SK-N-SH (cell line): Measurements from ENCODE around the gene MED26. TPM values are rescaled to one million over a fixed set of nuclear protein-coding genes. Genes with fewer than 3 reads are reported as not detected.

Source experiments
- CTCF ChIA-PET: fragments of 300-600, 350-600 bp; formaldehyde crosslinking; extraction: SDS; loops from one replicate; lab custom pipeline; 2021; lab: Yijun Ruan, JAX
- POLR2A ChIA-PET: fragments of 350-600 bp; sonication (Branson Sonifier 250); formaldehyde crosslinking; extraction: SDS; loops from one replicate; lab custom pipeline; 2020; ENCODE audit warnings: antibody characterized with exemption, inconsistent platforms; lab: Yijun Ruan, JAX
- DNase-seq: peaks from one replicate; pipeline ENCODE4 v3.0.0; 2012
- H2AFZ ChIP-seq: fragments of 200-600 bp; sonication (generic); 2 replicates; pipeline ENCODE4 v1.8.1; 2016; ENCODE audit warnings: antibody characterized with exemption, mild to moderate bottlenecking, low read depth
- H3F3A ChIP-seq: fragments of 200-600 bp; sonication (generic); replicated peaks from 2 replicates; pipeline ENCODE3; 2016; ENCODE audit warnings: antibody characterized with exemption, mild to moderate bottlenecking; ENCODE audit not compliant: insufficient read depth
- H3K27ac ChIP-seq, 2 experiments: fragments of 200-500 bp in 1 of 2; fragments of 200-600 bp in 1 of 2; sonication (Bioruptor generic) in 1 of 2; sonication (generic), shearing (Covaris generic) in 1 of 2; 2 replicates each; pipeline versions ENCODE4 v1.5.1 to v1.6.1; 2014 to 2016; ENCODE audit warnings: low read depth in 2 of 2, inconsistent platforms in 1 of 2, low read length in 1 of 2, mild to moderate bottlenecking in 1 of 2, mixed read lengths in 1 of 2
- H3K27me3 ChIP-seq: fragments of 200-600 bp; sonication (generic), shearing (Covaris generic); 2 replicates; pipeline ENCODE4 v1.6.1; 2016; ENCODE audit warnings: mixed run types; ENCODE audit not compliant: insufficient read depth
- H3K36me3 ChIP-seq, 2 experiments: fragments of 200-500 bp in 1 of 2; fragments of 200-600 bp in 1 of 2; sonication (Bioruptor generic) in 1 of 2; sonication (generic) in 1 of 2; replicated peaks in 1 of 2; 2 replicates each; pipeline versions ENCODE3 to v1.5.1; 2014 to 2016; ENCODE audit warnings: low read length in 1 of 2, mild to moderate bottlenecking in 1 of 2; ENCODE audit not compliant: insufficient read depth in 2 of 2, control insufficient read depth in 1 of 2
- H3K4me1 ChIP-seq, 2 experiments: fragments of 200-500 bp in 1 of 2; fragments of 200-600 bp in 1 of 2; sonication (Bioruptor generic) in 1 of 2; sonication (generic), shearing (Covaris generic) in 1 of 2; 2 replicates each; pipeline versions ENCODE4 v1.5.1 to v1.6.1; 2014 to 2016; ENCODE audit warnings: low read depth in 1 of 2, low read length in 1 of 2, mixed run types in 1 of 2; ENCODE audit not compliant: insufficient read depth in 2 of 2, control insufficient read depth in 1 of 2
- H3K4me2 ChIP-seq: fragments of 200-600 bp; sonication (generic), shearing (Covaris generic); 2 replicates; pipeline ENCODE4 v1.6.1; 2017; ENCODE audit warnings: mixed run types
- H3K4me3 ChIP-seq, 2 experiments: fragments of 200-500 bp in 1 of 2; fragments of 200-600 bp in 1 of 2; sonication (Bioruptor generic) in 1 of 2; sonication (generic), shearing (Covaris generic) in 1 of 2; 2 replicates each; pipeline versions ENCODE4 v1.5.1 to v1.8.1; 2014 to 2016; ENCODE audit warnings: low read depth in 2 of 2, inconsistent platforms in 1 of 2, low read length in 1 of 2, mild to moderate bottlenecking in 1 of 2, mixed read lengths in 1 of 2, moderate library complexity in 1 of 2
- H3K79me2 ChIP-seq: fragments of 200-600 bp; sonication (generic); 2 replicates; pipeline ENCODE4 v1.8.1; 2017; ENCODE audit warnings: mild to moderate bottlenecking; ENCODE audit not compliant: insufficient read depth
- H3K9ac ChIP-seq: fragments of 200-600 bp; sonication (generic); 2 replicates; pipeline ENCODE4 v1.6.1; 2017; ENCODE audit warnings: mixed run types
- H3K9me2 ChIP-seq: fragments of 200-600 bp; sonication (generic); 2 replicates; pipeline ENCODE4 v1.6.1; 2017; ENCODE audit warnings: mixed run types
- H3K9me3 ChIP-seq: fragments of 200-600 bp; sonication (generic); 2 replicates; pipeline ENCODE4 v1.6.1; 2017; ENCODE audit warnings: mixed run types, mild to moderate bottlenecking, moderate library complexity
- H4K20me1 ChIP-seq: fragments of 200-600 bp; sonication (generic); 2 replicates; pipeline ENCODE4 v1.6.1; 2017; ENCODE audit warnings: mild to moderate bottlenecking, mixed run types; ENCODE audit not compliant: insufficient read depth
- CTCF ChIP-seq: fragments of 200-600 bp; sonication (generic); IDR thresholded peaks from 2 replicates; pipeline ENCODE4 v1.6.1; 2017; ENCODE audit warnings: antibody characterized with exemption, mild to moderate bottlenecking, moderate library complexity
- EP300 ChIP-seq, 2 experiments: IDR thresholded peaks; 2 replicates each; pipeline versions ENCODE4 v1.4.0 to v1.6.1; 2012; ENCODE audit warnings: borderline replicate concordance in 1 of 2, low read depth in 1 of 2, low read length in 1 of 2
- FOSL2 ChIP-seq: IDR thresholded peaks from 2 replicates; pipeline ENCODE4 v1.4.0; 2012; ENCODE audit warnings: low read depth, mild to moderate bottlenecking, moderate library complexity, borderline replicate concordance
- FOXJ3 ChIP-seq: sonication (generic); formaldehyde crosslinking; IDR thresholded peaks from 2 replicates; pipeline ENCODE4 v1.5.1; 2020; ENCODE audit warnings: mild to moderate bottlenecking, missing genetic modification reagents
- FOXM1 ChIP-seq: IDR thresholded peaks from 2 replicates; pipeline ENCODE4 v1.4.0; 2012; ENCODE audit warnings: low read depth, mild to moderate bottlenecking
- GABPA ChIP-seq: IDR thresholded peaks from 2 replicates; pipeline ENCODE4 v1.4.0; 2012; ENCODE audit warnings: low read depth, mild to moderate bottlenecking
- MEF2A ChIP-seq: IDR thresholded peaks from 2 replicates; pipeline ENCODE4 v1.4.0; 2012; ENCODE audit warnings: low read depth, borderline replicate concordance
- NFIC ChIP-seq: IDR thresholded peaks from 2 replicates; pipeline ENCODE4 v1.4.0; 2012; ENCODE audit warnings: borderline replicate concordance
- PBX3 ChIP-seq: IDR thresholded peaks from 2 replicates; pipeline ENCODE4; 2012
- RCOR1 ChIP-seq: fragments of 150-350 bp; IDR thresholded peaks from 2 replicates; pipeline ENCODE4 v1.6.1; 2017; ENCODE audit warnings: antibody characterized with exemption, low read length
- REST ChIP-seq: IDR thresholded peaks from 2 replicates; pipeline ENCODE4 v1.6.1; 2012; ENCODE audit warnings: mild to moderate bottlenecking, low read depth, low read length, moderate library complexity
- TAF1 ChIP-seq: IDR thresholded peaks from 2 replicates; pipeline ENCODE4 v1.6.1; 2012; ENCODE audit warnings: low read depth, mild to moderate bottlenecking, low read length, moderate library complexity, borderline replicate concordance
- TCF12 ChIP-seq: IDR thresholded peaks from 2 replicates; pipeline ENCODE4 v1.4.0; 2012
- YY1 ChIP-seq: IDR thresholded peaks from 2 replicates; pipeline ENCODE4 v1.4.0; 2012; ENCODE audit warnings: low read depth, mild to moderate bottlenecking
- WGBS: methylation state at CpG from one replicate; pipeline ENCODE4 v1.1.6; 2017; ENCODE audit warnings: low lambda C conversion rate; 5-methylcytosine and 5-hydroxymethylcytosine counted together
- polyA plus RNA-seq, 3 experiments: library from polyadenylated mRNA; depleted of rRNA; stranded (reverse); fragments of >200 nt; gene quantifications; 2 replicates each; pipeline ENCODE4 v1.2.3, GENCODE V29; 2012

MED26 gene
- polyA plus RNA-seq, 1 of the 3 experiments (the other 2 are of a cell fraction), result 3.5 TPM

GRCh38 chr19:16566702-16567101, 61.3 kb downstream of the MED26 start:
- peaks cover 0 to 10% of the 10 kb centered on the region in 2 experiments; a peak in 1 of 4 replicates for H3K4me1 ChIP-seq
- no peaks in the 10 kb centered on the region for H3F3A ChIP-seq
- H4K20me1 ChIP-seq, result no peaks in the 10 kb centered on the region
- H3K4me3 ChIP-seq, result no peak overlapping the region
- ChIA-PET CTCF (no interaction called here), POLR2A (no interaction called here)
- H3K36me3 ChIP-seq, result peaks cover 35 to 37% of the 10 kb centered on the region in 2 experiments
- peaks cover 49% of the 10 kb centered on the region for H3K79me2 ChIP-seq
- TF ChIP-seq RCOR1, result no peak
- TF ChIP-seq GABPA, result no peak
- TF ChIP-seq YY1, result no peak
- TF ChIP-seq NFIC, result no peak
- no peak for TF ChIP-seq MEF2A
- H3K27ac ChIP-seq, result no peak overlapping the region
- H3K9me2 ChIP-seq, result no peaks in the 10 kb centered on the region
- no peak overlapping the region for H2AFZ ChIP-seq
- H3K4me2 ChIP-seq, result no peak overlapping the region
- whole genome bisulfite sequencing, result 88% methylated on average over 5 of the region's 5 CpGs
- H3K9ac ChIP-seq, result no peak overlapping the region
- no peaks in the 10 kb centered on the region for H3K9me3 ChIP-seq
- DNase-seq, result no peak
- H3K27me3 ChIP-seq, result no peaks in the 10 kb centered on the region

- peaks cover 43% of the 10 kb centered on the region for H3K79me2 ChIP-seq
- DNase-seq, result no peak
- H3K9ac ChIP-seq, result no peak overlapping the region
- H3K27ac ChIP-seq, result no peak overlapping the region
- no peaks in the 10 kb centered on the region for H3K27me3 ChIP-seq
- TF ChIP-seq NFIC, result no peak
- TF ChIP-seq PBX3, result no peak
- TF ChIP-seq EP300 (IDR thresholded peaks at IDR 0.05; ENCODE audit: borderline replicate concordance in 1 of 2, low read depth in 1 of 2, low read length in 1 of 2), result no peak
- no peak for TF ChIP-seq RCOR1
- no peak for TF ChIP-seq GABPA
- TF ChIP-seq TCF12, result no peak
- no peak for TF ChIP-seq FOSL2
- TF ChIP-seq CTCF, result no peak
- TF ChIP-seq FOXM1, result no peak
- TF ChIP-seq TAF1, result no peak
- TF ChIP-seq REST, result no peak
- TF ChIP-seq FOXJ3 (CRISPR knock-in tag), result no peak
- no peak for TF ChIP-seq YY1
- H3F3A ChIP-seq, result no peaks in the 10 kb centered on the region
- peaks cover 0 to 5% of the 10 kb centered on the region in 2 experiments; a peak in 1 of 4 replicates for H3K4me1 ChIP-seq
- H3K36me3 ChIP-seq, result peaks cover 35 to 42% of the 10 kb centered on the region in 2 experiments
- H4K20me1 ChIP-seq, result no peaks in the 10 kb centered on the region
- POLR2A ChIA-PET, result no interaction called here
- H2AFZ ChIP-seq, result no peak overlapping the region
- 92% methylated on average over 8 of the region's 10 CpGs for WGBS
- H3K9me2 ChIP-seq, result no peaks in the 10 kb centered on the region
- CTCF ChIA-PET, result no interaction called here
- no peak overlapping the region for H3K4me3 ChIP-seq
- H3K4me2 ChIP-seq, result no peak overlapping the region
- H3K9me3 ChIP-seq, result no peaks in the 10 kb centered on the region
Observed at GRCh38 chr19:16566161-16566560, 61.8 kb downstream of the MED26 start.
